Kidney epithelial cell (primary cell): ENCODE data around the gene DDX56. TPM values are rescaled to one million over a fixed set of nuclear protein-coding genes. Genes with fewer than 3 reads are reported as not detected.
A peak's percentile ranks its signal among the peaks of the same experiment; 100 is the strongest.

Experiments used
- DNase-seq: peaks from one replicate; pipeline ENCODE4 v3.0.0-alpha.2; 2010; ENCODE audit warnings: low read depth
- H3K27me3 ChIP-seq: 2 replicates; pipeline ENCODE4 v1.6.0; 2011; ENCODE audit warnings: low read length; ENCODE audit not compliant: control insufficient read depth, insufficient read depth
- H3K36me3 ChIP-seq: 2 replicates; pipeline ENCODE4 v1.5.1; 2011; ENCODE audit warnings: low read length; ENCODE audit not compliant: control insufficient read depth, insufficient read depth
- H3K4me3 ChIP-seq: 2 replicates; pipeline ENCODE4 v1.5.1; 2011; ENCODE audit warnings: low read depth, mild to moderate bottlenecking, control low read depth, low read length
- total RNA-seq: library from RNA; depleted of rRNA; stranded (reverse); fragments of >200 nt; gene quantifications from 2 replicates; pipeline ENCODE4 v1.2.3, GENCODE V29; 2015
- TF ChIP-seq, protein P1 (sequence below): IDR thresholded peaks from 2 replicates; pipeline ENCODE4 v1.5.1; 2011; ENCODE audit warnings: mild to moderate bottlenecking, moderate library complexity, low read length, control low read depth, inconsistent platforms; ENCODE audit not compliant: insufficient read depth, poor library complexity, severe bottlenecking

Gene DDX56
- total RNA-seq, 1 donor from 2014 or later: 67.9 TPM

DNA sequence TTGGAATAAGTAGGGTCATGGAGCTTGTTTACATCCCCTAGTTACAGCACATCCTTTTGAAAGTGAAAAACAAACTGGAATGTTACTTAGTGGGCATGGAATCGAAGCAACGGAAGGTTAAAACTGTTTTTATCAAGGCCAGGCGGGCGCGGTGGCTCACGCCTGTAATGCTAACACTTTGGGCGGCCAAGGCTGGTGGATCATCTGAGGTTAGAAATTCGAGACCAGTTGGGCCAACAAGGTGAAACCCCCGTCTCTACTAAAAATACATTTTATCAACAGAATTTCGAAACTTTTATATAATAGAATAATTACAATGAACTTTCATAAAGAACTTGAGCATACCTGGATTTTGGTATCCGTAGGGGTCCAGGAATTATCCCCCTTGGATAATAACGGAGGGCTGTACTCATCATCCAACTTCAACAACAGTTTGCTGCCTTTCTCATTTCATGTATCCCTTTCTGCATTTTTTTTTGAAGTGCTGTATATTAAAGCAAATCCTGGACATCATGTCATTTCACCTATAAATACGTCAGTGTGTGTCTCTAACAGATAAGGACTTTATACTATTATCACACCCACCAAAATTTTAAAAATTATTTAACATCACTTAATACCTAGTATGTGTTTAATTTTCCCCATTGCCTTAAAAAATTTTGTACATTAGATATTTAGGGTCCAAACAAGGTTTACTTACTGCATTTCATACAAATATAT lies 9.6 kb upstream of the DDX56 start:
- no peak for DNase-seq
- no peak overlapping the region for H3K4me3 ChIP-seq
- H3K36me3 ChIP-seq: peaks cover 2% of the 10 kb centered on the region
- TF ChIP-seq, protein P1, sequence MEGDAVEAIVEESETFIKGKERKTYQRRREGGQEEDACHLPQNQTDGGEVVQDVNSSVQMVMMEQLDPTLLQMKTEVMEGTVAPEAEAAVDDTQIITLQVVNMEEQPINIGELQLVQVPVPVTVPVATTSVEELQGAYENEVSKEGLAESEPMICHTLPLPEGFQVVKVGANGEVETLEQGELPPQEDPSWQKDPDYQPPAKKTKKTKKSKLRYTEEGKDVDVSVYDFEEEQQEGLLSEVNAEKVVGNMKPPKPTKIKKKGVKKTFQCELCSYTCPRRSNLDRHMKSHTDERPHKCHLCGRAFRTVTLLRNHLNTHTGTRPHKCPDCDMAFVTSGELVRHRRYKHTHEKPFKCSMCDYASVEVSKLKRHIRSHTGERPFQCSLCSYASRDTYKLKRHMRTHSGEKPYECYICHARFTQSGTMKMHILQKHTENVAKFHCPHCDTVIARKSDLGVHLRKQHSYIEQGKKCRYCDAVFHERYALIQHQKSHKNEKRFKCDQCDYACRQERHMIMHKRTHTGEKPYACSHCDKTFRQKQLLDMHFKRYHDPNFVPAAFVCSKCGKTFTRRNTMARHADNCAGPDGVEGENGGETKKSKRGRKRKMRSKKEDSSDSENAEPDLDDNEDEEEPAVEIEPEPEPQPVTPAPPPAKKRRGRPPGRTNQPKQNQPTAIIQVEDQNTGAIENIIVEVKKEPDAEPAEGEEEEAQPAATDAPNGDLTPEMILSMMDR: no peak
- no peaks in the 10 kb centered on the region for H3K27me3 ChIP-seq

DNA sequence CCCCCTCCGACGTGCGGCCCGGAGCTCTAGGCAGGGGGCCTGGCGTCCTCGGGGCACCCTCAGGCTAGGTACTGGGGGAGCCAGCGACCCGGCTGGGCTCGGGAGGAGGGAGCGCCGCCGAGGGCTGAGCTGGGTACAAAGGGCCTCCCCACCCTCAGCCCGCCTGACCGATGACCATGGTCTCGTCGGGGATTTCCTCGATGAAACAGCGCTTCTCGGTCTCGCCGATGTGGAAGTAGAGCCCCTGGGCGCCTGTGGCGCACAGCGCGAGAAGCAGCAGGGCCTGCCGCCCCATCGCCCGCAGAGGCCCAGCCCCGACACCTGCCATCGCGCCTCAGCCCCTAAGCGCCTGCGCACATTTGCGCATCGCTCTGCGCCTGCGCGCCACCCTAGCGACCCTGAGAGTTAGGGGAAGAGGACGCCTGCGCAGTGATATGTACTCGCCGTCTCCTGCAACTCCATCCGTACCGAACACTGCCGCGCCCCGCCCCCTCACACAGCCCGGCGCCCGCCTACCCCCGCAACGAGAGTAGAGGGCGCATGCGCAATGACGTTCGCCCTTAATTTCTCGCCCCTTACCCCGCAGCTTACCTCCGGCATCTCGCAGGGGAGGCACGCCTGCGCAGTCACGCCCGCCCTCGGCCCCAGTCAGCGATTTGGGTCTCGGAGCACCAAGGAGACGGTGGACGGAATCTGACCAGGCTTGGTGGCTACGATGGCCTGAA lies 8.3 kb upstream of the DDX56 start, which contains the start of gene TMED4:
Gene TMED4 (minus strand): TSS at position 353 of the 725 bp plus-strand sequence. CDS start 25 bp downstream, at position 328.
- peak; percentile 92 for DNase-seq
- Histone ChIP-seq H3K36me3 (peaks cover 2% of the 10 kb centered on the region), H3K4me3 (peak within 1 kb of the TSS; percentile 89), H3K27me3 (no peaks in the 10 kb centered on the region)
- TF ChIP-seq, protein P1: no peak

DNA sequence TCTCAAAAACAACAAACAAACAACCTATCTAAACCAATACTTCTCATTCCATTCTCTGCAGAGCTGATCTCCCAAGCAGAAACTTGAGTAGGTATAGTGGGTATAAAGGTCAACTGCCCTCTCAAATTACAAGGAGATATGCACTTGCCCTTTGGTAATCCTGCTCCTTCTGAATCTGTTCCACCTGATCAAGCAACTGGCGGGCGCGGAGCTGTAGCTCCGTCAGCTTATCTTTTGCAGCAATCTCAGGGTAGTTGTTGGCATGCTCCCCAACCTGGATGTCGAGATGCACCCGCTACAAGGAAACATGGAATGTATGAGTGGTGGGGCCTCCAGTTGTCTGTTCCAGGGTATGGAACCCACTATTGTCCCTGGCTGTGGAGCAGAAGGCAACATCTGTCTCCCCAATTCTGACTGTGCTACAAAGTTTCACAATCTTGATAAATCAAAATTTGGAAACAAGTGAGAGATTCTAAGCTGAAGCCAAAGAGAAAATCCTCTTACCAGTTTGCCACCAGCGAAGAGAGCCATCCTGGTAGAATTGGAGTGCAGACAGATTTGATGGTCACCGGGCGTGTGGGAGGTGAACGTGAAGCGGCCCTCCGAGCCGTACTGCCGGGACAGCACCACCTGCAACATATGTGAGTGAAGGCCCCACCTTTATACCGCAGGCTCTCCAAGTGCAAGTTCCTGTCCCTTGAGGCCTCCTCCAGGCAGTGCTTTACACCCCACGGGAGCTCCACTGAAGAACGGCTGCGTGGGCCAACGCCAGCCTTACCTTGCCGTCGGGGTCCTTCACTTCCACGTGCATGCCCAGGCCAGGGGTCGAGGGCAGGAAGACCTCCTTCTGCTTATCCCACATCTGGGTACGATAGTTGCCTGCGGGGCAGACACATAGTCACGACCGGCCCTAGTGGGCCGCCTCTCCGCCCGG lies 7.5 kb upstream of the DDX56 start:
- no peaks in the 10 kb centered on the region for H3K27me3 ChIP-seq
- DNase-seq: no peak
- H3K4me3 ChIP-seq: peak overlapping the region; percentile 89
- peaks cover 2% of the 10 kb centered on the region for H3K36me3 ChIP-seq
- TF ChIP-seq, protein P1: no peak

DNA sequence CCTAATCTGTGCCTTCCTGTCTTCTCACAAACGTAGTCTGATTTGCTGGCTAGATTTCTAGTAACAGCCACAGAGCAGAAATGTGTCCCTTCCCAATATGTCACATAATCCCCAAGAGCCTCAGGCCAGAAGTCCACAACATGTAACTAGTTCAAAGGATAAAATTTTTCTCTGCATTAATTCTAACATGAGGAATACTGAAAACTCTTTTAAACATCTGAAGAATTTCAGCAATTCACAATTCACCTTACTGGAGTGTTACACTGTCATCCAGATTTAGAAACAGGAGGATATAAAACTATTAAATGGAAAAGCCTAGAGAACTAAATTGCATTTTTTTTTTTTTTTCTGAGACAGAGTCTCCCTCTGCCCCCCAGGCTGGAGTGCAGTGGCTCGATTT lies 2.5 kb upstream of the DDX56 start:
- TF ChIP-seq, protein P1: no peak
- no peaks in the 10 kb centered on the region for H3K27me3 ChIP-seq
- DNase-seq: no peak
- H3K4me3 ChIP-seq: no peak overlapping the region
- H3K36me3 ChIP-seq: peaks cover 6% of the 10 kb centered on the region

DNA sequence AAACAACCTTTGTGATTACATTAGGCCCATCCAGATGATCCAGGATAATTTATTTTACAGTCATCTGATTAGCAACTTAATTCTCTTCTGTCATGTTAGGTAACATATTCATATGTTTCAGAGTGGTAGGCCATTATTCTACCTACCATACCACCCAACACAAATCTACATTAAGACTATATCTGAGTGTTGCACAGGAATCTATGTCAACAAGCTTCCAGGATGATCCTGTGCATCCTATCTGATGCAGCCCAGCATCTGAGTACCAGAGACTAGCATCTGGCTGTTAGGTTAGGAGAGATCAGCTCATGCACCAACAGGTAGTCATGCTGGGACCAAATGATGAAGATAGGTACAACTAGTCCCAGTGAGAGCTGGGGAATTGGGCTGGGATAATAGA lies 1.3 kb upstream of the DDX56 start:
- Histone ChIP-seq H3K4me3 (no peak overlapping the region), H3K36me3 (peaks cover 6% of the 10 kb centered on the region), H3K27me3 (no peaks in the 10 kb centered on the region)
- DNase-seq: no peak
- TF ChIP-seq, protein P1: no peak
